ENCODE results near the gene ASTN2. TPM values are rescaled to one million over a fixed set of nuclear protein-coding genes. Genes with fewer than 3 reads are reported as not detected.

Gene ASTN2
- total and polyA plus RNA-seq, 7 donors, result 0.60 to 7.5 (median 2.2) TPM

DNA sequence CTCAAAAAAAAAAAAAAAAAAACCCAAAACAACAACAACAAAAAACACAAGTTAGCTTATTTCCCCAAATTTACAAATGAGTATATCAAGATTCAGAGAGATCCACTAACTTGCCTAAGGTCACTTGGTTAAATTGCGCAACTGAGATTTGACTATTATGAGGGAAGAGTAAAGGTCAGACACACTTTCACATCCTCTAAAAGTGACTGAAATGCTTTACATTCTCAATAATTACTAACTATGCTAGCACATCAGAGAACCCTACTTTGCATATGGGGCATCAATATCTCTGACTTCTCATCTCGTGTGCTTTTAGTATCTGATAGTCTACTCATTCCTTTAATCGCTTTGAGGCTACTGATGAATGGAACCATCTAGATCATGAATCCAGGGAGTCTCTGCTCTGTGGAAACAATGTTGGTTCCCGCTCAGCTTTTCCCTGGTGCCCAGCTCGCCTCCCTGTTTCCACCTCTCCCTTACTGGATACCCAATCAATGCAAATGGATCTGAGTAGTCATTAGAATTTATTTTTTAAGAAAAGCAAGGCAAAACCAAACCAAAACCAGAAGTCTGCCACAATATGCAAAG is 909.9 kb downstream of the ASTN2 start:
- 88 to 89% methylated on average over 5 of the region's 5 CpGs for WGBS, 2 donors
- intact Hi-C loops (cut with DNase I), result no loop called here
- no peak for TF ChIP-seq CTCF (IDR thresholded peaks at IDR 0.05)
- TF ChIP-seq POLR2AphosphoS5 (IDR thresholded peaks at IDR 0.05), result no peak
- TF ChIP-seq EP300 (IDR thresholded peaks at IDR 0.05), result no peak
- no peak for TF ChIP-seq POLR2A (IDR thresholded peaks at IDR 0.05)
- DNase-seq, result no peak
- Histone ChIP-seq H3K9me3 (no peaks in the 10 kb centered on the region), H3K36me3 (no peaks in the 10 kb centered on the region), H3K27ac (no peak overlapping the region), H3K27me3 (no peaks in the 10 kb centered on the region), H3K4me1 (no peaks in the 10 kb centered on the region), H3K4me3 (no peak overlapping the region)

GRCh38 chr9:116504081-116504480 is 910.8 kb downstream of the ASTN2 start:
- Histone ChIP-seq H3K9me3 (no peaks in the 10 kb centered on the region), H3K27ac (no peak overlapping the region), H3K4me1 (no peaks in the 10 kb centered on the region), H3K4me3 (no peak overlapping the region), H3K36me3 (no peaks in the 10 kb centered on the region), H3K27me3 (no peaks in the 10 kb centered on the region)
- 43 to 75% methylated on average over 3 of the region's 3 CpGs for WGBS, 2 donors
- intact Hi-C loops (cut with DNase I), result no loop called here
- DNase-seq, result no peak
- TF ChIP-seq CTCF (IDR thresholded peaks at IDR 0.05) (no peak), EP300 (IDR thresholded peaks at IDR 0.05) (no peak), POLR2AphosphoS5 (IDR thresholded peaks at IDR 0.05) (no peak), POLR2A (IDR thresholded peaks at IDR 0.05) (no peak)

GRCh38 chr9:116502746-116503145 is 912.1 kb downstream of the ASTN2 start:
- Histone ChIP-seq H3K36me3 (no peaks in the 10 kb centered on the region), H3K27ac (no peak overlapping the region), H3K4me3 (no peak overlapping the region), H3K9me3 (no peaks in the 10 kb centered on the region), H3K4me1 (no peaks in the 10 kb centered on the region), H3K27me3 (no peaks in the 10 kb centered on the region)
- intact Hi-C loops (cut with DNase I), result no loop called here
- DNase-seq, result no peak
- TF ChIP-seq EP300 (IDR thresholded peaks at IDR 0.05) (no peak), CTCF (IDR thresholded peaks at IDR 0.05) (no peak), POLR2A (IDR thresholded peaks at IDR 0.05) (no peak)

GRCh38 chr9:116501871-116502270 is 913.0 kb downstream of the ASTN2 start:
- no peak overlapping the region for H3K4me3 ChIP-seq
- H3K4me1 ChIP-seq, result no peaks in the 10 kb centered on the region
- TF ChIP-seq CTCF (IDR thresholded peaks at IDR 0.05), result no peak
- no peak for TF ChIP-seq POLR2A (IDR thresholded peaks at IDR 0.05)
- no peak for TF ChIP-seq POLR2AphosphoS5 (IDR thresholded peaks at IDR 0.05)
- no peak for TF ChIP-seq EP300 (IDR thresholded peaks at IDR 0.05)
- no peaks in the 10 kb centered on the region for H3K27me3 ChIP-seq
- no peak for DNase-seq
- intact Hi-C loops (cut with DNase I), result no loop called here
- no peaks in the 10 kb centered on the region for H3K36me3 ChIP-seq
- no peak overlapping the region for H3K27ac ChIP-seq
- H3K9me3 ChIP-seq, result no peaks in the 10 kb centered on the region
- 85 to 98% methylated on average over 1 of the region's 1 CpG for WGBS, 2 donors

Measured in sigmoid colon (tissue), 7 donors.